DOHH2 (cell line): Measurements from ENCODE around the gene NATD1.
A peak's percentile ranks its signal among the peaks of the same experiment; 100 is the strongest.

Experiments
- EZH2phosphoT487 ChIP-seq: fragments of 200-600 bp; sonication (generic); IDR thresholded peaks from 2 replicates; pipeline ENCODE4 v1.6.1; 2017; ENCODE audit warnings: borderline replicate concordance, mild to moderate bottlenecking, antibody characterized with exemption, low read length, moderate library complexity, mixed read lengths
- TF ChIP-seq, protein P1 (sequence below): fragments of 200-600 bp; sonication (generic); IDR thresholded peaks from one replicate; pipeline ENCODE4 v1.5.1; 2014; ENCODE audit warnings: antibody characterized with exemption, mild to moderate bottlenecking, low read depth, low read length; ENCODE audit not compliant: poor library complexity, severe bottlenecking

GRCh38 chr17:21239680-21240368, 13.4 kb downstream of the NATD1 start:
- TF ChIP-seq, protein P1, sequence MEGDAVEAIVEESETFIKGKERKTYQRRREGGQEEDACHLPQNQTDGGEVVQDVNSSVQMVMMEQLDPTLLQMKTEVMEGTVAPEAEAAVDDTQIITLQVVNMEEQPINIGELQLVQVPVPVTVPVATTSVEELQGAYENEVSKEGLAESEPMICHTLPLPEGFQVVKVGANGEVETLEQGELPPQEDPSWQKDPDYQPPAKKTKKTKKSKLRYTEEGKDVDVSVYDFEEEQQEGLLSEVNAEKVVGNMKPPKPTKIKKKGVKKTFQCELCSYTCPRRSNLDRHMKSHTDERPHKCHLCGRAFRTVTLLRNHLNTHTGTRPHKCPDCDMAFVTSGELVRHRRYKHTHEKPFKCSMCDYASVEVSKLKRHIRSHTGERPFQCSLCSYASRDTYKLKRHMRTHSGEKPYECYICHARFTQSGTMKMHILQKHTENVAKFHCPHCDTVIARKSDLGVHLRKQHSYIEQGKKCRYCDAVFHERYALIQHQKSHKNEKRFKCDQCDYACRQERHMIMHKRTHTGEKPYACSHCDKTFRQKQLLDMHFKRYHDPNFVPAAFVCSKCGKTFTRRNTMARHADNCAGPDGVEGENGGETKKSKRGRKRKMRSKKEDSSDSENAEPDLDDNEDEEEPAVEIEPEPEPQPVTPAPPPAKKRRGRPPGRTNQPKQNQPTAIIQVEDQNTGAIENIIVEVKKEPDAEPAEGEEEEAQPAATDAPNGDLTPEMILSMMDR: peak; percentile 52
- TF ChIP-seq EZH2phosphoT487: no peak
